ENCODE data around the gene XPO1.

XPO1 gene

GRCh38 chr2:61434314-61434713 lies 103.8 kb downstream of the XPO1 start:
- Histone ChIP-seq H3K27ac (ENCODE audit: low read length) (no peak overlapping the region), H3K36me3 (ENCODE audit: insufficient read depth, low read length) (peaks cover 3% of the 10 kb centered on the region; the same call in 1 of the 2 replicates), H2AFZ (ENCODE audit: low read depth, low read length) (no peak overlapping the region), H3K9ac (ENCODE audit: low read depth, low read length) (no peak overlapping the region), H3K4me3 (ENCODE audit: low read depth in 1 of 2, low read length in 2 of 2) (no peak overlapping the region), H3K79me2 (ENCODE audit: insufficient read depth, low read length) (peaks cover 97% of the 10 kb centered on the region), H3K4me2 (ENCODE audit: insufficient read depth, low read length) (no peak overlapping the region), H3K27me3 (ENCODE audit: insufficient read depth, low read length, poor library complexity) (no peaks in the 10 kb centered on the region), H3K4me1 (ENCODE audit: insufficient read depth, low read length) (no peaks in the 10 kb centered on the region), H3K9me3 (ENCODE audit: insufficient read depth, low read length, severe bottlenecking) (peaks cover 5% of the 10 kb centered on the region), H4K20me1 (ENCODE audit: insufficient read depth, low read length) (peaks cover 40% of the 10 kb centered on the region)
- no peak for TF ChIP-seq EZH2 (IDR thresholded peaks at IDR 0.05; ENCODE audit: borderline replicate concordance, low read depth, low read length, severe bottlenecking)
- TF ChIP-seq CTCF (IDR thresholded peaks at IDR 0.05; ENCODE audit: borderline replicate concordance, extremely low read depth, low read length, poor library complexity, severe bottlenecking): no peak
- no peak for DNase-seq
- ATAC-seq (ENCODE audit: insufficient read depth, low read depth): no peak

- H3K27me3 ChIP-seq (ENCODE audit: insufficient read depth, low read length, poor library complexity): no peaks in the 10 kb centered on the region
- peaks cover 5% of the 10 kb centered on the region for H3K9me3 ChIP-seq (ENCODE audit: insufficient read depth, low read length, severe bottlenecking)
- peaks cover 41% of the 10 kb centered on the region for H4K20me1 ChIP-seq (ENCODE audit: insufficient read depth, low read length)
- H3K4me3 ChIP-seq (ENCODE audit: low read depth in 1 of 2, low read length in 2 of 2): no peak overlapping the region
- no peak overlapping the region for H3K9ac ChIP-seq (ENCODE audit: low read depth, low read length)
- H3K4me1 ChIP-seq (ENCODE audit: insufficient read depth, low read length): no peaks in the 10 kb centered on the region
- H3K27ac ChIP-seq (ENCODE audit: low read length): no peak overlapping the region
- TF ChIP-seq CTCF (IDR thresholded peaks at IDR 0.05; ENCODE audit: borderline replicate concordance, extremely low read depth, low read length, poor library complexity, severe bottlenecking): no peak
- no peak for TF ChIP-seq EZH2 (IDR thresholded peaks at IDR 0.05; ENCODE audit: borderline replicate concordance, low read depth, low read length, severe bottlenecking)
- H3K36me3 ChIP-seq (ENCODE audit: insufficient read depth, low read length): no peaks in the 10 kb centered on the region
- H3K4me2 ChIP-seq (ENCODE audit: insufficient read depth, low read length): no peak overlapping the region
- H2AFZ ChIP-seq (ENCODE audit: low read depth, low read length): no peak overlapping the region
- no peak for DNase-seq
- H3K79me2 ChIP-seq (ENCODE audit: insufficient read depth, low read length): peaks cover 97% of the 10 kb centered on the region
- ATAC-seq (ENCODE audit: insufficient read depth, low read depth): no peak
Measured at GRCh38 chr2:61433606-61434005, 104.5 kb downstream of the XPO1 start.

GRCh38 chr2:61432990-61433389 lies 105.2 kb downstream of the XPO1 start:
- no peak overlapping the region for H3K4me3 ChIP-seq (ENCODE audit: low read depth in 1 of 2, low read length in 2 of 2)
- peaks cover 46% of the 10 kb centered on the region for H4K20me1 ChIP-seq (ENCODE audit: insufficient read depth, low read length)
- no peak for ATAC-seq (ENCODE audit: insufficient read depth, low read depth)
- peak overlapping the region; percentile 14; the same call in 1 of the 2 replicates for H3K27ac ChIP-seq (ENCODE audit: low read length)
- H3K9ac ChIP-seq (ENCODE audit: low read depth, low read length): no peak overlapping the region
- H3K4me1 ChIP-seq (ENCODE audit: insufficient read depth, low read length): no peaks in the 10 kb centered on the region
- no peak for DNase-seq
- no peaks in the 10 kb centered on the region for H3K36me3 ChIP-seq (ENCODE audit: insufficient read depth, low read length)
- no peak overlapping the region for H2AFZ ChIP-seq (ENCODE audit: low read depth, low read length)
- no peak for TF ChIP-seq EZH2 (IDR thresholded peaks at IDR 0.05; ENCODE audit: borderline replicate concordance, low read depth, low read length, severe bottlenecking)
- peaks cover 4% of the 10 kb centered on the region for H3K9me3 ChIP-seq (ENCODE audit: insufficient read depth, low read length, severe bottlenecking)
- H3K4me2 ChIP-seq (ENCODE audit: insufficient read depth, low read length): no peak overlapping the region
- no peaks in the 10 kb centered on the region for H3K27me3 ChIP-seq (ENCODE audit: insufficient read depth, low read length, poor library complexity)
- H3K79me2 ChIP-seq (ENCODE audit: insufficient read depth, low read length): peaks cover 97% of the 10 kb centered on the region

GRCh38 chr2:61431345-61431744 lies 106.8 kb downstream of the XPO1 start:
- Histone ChIP-seq H3K4me2 (ENCODE audit: insufficient read depth, low read length) (no peak overlapping the region), H4K20me1 (ENCODE audit: insufficient read depth, low read length) (peaks cover 54% of the 10 kb centered on the region), H2AFZ (ENCODE audit: low read depth, low read length) (no peak overlapping the region), H3K4me1 (ENCODE audit: insufficient read depth, low read length) (no peaks in the 10 kb centered on the region), H3K27ac (ENCODE audit: low read length) (no peak overlapping the region), H3K4me3 (ENCODE audit: low read depth in 1 of 2, low read length in 2 of 2) (no peak overlapping the region), H3K79me2 (ENCODE audit: insufficient read depth, low read length) (peaks cover 97% of the 10 kb centered on the region), H3K36me3 (ENCODE audit: insufficient read depth, low read length) (no peaks in the 10 kb centered on the region), H3K9me3 (ENCODE audit: insufficient read depth, low read length, severe bottlenecking) (no peaks in the 10 kb centered on the region), H3K27me3 (ENCODE audit: insufficient read depth, low read length, poor library complexity) (no peaks in the 10 kb centered on the region), H3K9ac (ENCODE audit: low read depth, low read length) (no peak overlapping the region)
- TF ChIP-seq EZH2 (IDR thresholded peaks at IDR 0.05; ENCODE audit: borderline replicate concordance, low read depth, low read length, severe bottlenecking) (no peak), CTCF (IDR thresholded peaks at IDR 0.05; ENCODE audit: borderline replicate concordance, extremely low read depth, low read length, poor library complexity, severe bottlenecking) (no peak)
- no peak for DNase-seq
- ATAC-seq (ENCODE audit: insufficient read depth, low read depth): no peak

Data from DND-41 (cell line).